GM19452 (cell line): ENCODE measurements around the gene ANTXR1.
"Not testable (repeated sequence)": the region's sequence is repeated elsewhere in the genome, so short reads cannot be mapped to it uniquely, and the experiment has no call there.

Experiments used
- ATAC-seq: cut with Tn5 transposase; IDR thresholded peaks from one replicate; pipeline ENCODE4 v1.9.1; 2021; ENCODE audit not compliant: unreplicated experiment

ANTXR1 gene

DNA sequence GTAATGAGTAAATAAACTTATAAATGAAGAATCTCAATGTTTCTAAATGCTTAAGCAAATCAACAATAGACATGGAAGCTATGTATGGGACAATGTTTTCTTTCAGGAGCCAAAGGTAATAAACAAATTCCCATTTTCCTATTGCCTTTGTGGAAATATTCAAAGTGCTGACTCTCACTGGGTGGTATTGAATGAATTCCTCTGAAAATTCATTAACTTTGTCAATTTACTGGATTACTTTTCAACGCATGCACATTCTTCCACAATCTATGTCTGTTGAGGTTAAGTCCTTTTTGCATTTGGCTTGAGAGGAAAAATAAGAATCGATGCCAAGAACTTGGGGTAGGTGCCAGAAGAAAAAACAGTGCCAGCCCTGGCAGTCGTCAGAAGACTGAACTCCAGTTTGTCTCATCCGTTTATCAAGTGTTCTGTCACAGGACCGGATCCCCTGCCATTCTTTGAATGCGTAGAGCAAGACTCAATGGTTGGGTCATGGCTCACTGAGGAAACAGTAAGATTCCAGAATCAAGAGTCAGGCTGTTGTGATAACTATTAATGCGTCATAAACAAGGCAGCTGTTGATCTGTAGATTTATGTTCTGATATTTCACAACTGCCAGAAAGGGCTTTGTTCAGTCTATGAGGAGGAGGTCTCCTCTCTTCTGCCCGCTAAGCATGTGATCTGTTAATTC lies 240.8 kb downstream of the ANTXR1 start:
- ATAC-seq: no peak

DNA sequence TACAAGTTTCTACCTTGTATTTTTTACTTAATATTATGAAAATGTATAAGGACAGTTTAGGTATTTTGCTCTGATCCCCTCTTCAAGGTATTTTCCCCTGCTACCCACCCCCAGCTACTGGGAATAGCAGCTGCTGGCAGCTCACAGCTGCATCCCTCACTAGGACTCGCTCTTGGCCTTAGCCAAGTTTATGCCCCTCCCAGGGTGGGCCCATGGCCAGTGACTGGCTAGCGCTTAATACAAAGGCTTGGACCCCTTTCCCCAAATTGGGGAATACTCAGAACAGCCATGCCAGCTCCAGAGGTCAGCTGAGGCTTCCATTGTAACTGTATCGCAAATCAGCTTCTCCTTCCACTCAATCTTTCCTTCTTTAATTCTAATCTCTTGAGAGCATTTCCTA lies 242.8 kb downstream of the ANTXR1 start:
- no peak for ATAC-seq

DNA sequence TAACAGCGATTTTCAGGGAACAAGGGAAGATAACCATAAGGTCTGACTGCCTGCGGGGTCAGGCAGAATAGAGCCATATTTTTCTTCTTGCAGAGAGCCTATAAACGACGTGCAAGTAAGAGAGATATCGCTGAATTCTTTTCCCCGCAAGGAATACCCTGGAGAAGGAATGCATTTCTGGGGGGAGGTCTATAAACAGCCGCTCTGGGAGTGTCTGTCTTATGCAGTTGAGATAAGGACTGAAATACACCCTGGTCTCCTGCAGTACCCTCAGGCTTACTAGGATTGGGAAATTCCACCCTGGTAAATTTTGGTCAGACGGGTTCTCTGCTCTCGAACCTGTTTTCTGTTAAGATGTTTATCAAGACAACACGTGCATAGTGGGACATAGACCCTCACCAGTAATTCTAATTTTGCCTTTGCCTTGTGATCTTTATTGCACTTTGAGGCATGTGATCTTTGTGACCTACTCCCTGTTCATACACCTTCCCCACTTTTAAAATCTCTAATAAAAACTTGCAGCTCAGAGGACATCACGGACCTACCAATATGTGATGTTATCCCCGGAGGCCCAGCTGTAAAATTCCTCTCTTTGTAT lies 247.1 kb downstream of the ANTXR1 start:
- not testable (repeated sequence) for ATAC-seq

DNA sequence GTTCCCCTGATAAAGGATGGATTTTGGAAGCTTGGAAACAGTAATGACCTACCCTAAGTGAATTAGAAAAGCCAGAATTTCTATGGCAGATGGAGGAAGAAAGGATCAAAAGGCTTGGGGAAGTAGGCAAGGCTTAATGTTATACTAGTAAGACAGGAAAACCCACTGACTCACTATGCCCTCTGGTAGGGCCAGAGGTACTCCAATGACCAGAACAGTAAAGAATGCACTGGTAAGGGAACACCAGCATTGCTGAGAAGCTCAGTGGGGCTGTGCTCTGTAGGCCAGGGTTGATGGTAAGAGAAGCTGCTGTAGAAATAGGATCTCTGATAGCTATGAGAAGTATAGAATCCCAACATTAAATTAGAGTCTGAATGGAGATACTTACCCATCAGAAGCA lies 247.7 kb downstream of the ANTXR1 start:
- no peak for ATAC-seq

DNA sequence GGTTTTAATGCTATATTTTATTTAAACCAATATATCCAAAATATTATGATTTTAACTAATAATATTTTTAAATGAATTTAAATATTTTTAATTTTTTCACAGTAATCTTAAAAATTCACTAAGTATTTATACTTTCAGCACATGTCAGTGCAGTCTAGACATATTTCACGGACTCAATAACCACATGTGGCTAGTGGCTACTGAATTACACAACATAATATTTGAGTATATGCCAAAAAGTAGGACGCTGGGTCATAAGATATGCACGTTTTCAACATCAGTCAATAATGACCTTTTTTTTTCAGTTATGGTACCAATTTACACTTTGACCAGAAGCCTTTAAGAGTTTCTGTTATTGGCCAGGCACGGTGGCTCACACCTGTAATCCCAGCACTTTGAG lies 256.4 kb downstream of the ANTXR1 start:
- no peak for ATAC-seq

DNA sequence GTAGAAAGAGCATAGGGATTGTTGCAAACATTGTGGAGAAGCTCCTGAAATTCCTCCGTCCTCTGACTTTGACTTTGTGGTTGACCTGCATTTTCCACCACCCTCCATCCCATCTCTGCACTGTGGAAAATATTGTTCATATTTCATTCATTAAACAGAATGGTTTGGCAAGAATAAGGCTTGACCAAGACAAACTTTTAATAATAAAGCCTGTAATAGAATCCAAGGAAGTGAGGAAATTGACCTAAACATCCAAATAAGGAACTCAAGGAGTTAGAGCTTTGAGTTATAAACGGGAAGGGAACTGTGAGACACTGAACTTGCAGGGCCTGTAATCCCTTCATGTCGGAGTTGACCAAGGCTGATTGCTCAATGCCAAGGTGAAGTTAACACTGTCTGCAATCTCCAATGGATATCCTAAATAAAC lies 258.9 kb downstream of the ANTXR1 start:
- no peak for ATAC-seq

DNA sequence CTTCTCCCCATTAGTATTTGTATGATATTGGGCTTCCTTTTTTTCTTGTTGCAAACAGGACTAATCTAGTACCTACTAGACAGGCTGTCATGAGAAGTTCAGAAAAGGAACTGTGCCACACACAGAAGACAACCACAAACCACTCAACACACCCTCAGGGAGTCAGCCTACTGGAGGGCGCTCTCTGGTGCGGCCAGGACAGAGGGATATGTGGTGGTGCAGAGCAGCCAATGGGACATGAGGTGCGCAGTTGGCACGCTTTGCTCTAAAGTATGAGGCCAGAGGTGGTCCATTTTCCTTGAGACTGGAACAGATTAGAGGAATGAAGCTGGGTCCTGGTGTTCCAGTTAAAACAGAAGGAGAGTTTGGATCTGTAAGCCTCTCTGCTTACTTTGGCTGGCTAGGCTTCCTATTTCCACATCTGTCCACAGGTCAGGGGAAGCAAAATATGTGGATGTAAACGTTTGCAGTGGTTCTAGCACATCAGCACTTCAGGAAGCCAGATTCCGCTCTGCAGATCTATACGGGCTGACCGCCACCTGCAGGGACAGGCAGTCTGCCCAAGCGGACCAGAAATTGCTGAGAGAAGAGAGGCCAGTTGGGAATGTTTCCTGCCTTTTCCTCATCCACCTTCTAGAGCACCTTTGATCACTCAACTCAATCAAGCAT lies 260.0 kb downstream of the ANTXR1 start:
- no peak for ATAC-seq

DNA sequence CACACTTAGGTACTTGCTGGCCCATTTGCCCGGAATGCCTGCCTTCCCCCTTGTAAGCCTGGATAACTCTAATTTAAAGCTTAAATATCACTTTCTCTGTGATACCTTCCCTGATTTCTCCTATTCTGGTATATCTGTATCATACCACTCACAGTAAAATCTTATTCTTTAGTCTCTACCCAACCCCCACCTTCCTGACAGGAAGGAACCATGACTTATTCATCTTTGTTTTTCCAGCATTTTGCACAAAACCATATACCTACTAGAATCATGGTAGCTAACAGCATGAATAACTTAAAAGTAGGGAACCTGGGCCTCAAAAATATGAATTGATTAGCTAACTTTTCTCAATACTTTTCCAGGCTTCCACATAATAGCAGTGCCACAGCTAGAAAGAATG lies 262.5 kb downstream of the ANTXR1 start:
- no peak for ATAC-seq

DNA sequence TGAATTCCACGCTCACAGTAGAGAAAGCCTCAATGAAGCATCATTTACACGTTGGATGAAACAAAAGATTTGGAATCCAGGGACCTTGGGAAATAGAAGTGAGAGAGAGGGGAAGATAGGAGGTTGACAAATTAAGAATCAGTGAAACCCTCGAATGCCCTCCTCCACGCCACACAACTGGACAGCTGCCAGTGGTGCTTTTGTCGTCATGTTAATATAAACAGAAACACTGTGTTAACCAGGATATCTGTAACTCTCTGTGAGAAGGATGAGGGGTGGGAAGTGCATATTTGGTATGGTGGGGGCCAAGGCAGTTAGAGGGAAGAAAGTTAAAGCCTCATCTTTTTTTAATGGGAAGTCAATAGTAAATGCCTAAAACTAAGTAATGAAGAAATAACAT lies 265.4 kb downstream of the ANTXR1 start:
- no peak for ATAC-seq

DNA sequence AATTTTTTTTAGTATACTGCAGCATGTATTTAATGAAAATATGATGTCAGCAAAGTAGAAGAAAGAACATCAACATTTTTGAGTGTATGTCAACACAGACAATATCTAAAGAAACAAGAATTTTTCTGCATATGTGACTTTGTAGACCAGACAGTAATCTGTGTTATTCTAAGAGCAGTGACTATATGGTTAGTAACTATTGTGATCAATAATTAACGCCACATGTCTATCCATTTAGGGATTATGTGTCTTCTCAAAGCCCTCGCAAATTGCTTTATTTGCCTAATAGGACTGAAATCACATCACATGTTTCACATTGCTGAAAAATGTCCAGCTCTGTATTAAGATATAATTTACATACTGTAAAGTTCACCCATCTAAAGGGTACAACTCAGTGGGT lies 266.2 kb downstream of the ANTXR1 start:
- ATAC-seq: no peak

DNA sequence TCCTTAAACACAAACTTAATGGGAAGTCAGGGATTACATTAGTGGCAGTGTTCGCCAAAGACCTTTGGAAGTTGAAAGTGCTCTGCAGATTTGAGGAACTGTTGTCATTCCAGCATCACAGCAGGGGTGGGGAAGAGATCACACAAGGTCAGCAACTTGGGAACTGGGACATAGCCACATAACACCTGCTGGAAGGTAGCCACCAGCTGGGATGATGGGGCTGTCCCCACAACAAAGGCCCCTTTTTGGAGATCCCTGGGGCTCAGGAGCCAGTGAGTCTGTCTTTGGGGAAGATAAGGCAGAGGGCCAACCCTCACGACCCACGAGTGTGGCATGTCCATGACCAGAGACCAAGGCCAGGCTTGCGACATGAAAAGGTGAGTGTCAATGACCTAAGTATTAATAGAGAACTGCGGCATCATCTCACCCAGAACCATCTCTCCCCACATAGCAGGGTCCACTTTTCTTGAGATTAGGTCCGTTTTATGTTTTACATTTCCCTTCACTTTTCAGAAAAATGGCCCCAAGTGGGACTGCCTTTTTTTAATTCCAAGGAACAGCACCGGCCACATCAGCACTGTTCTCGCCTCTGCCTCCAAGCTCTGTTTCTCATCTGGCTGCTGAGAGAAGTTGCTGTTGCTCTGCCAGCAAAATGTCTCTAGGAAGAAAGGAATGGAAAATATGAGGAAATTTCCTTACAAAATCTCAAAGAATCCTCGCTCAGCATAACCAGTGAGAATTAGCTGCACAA lies 267.1 kb downstream of the ANTXR1 start:
- no peak for ATAC-seq

DNA sequence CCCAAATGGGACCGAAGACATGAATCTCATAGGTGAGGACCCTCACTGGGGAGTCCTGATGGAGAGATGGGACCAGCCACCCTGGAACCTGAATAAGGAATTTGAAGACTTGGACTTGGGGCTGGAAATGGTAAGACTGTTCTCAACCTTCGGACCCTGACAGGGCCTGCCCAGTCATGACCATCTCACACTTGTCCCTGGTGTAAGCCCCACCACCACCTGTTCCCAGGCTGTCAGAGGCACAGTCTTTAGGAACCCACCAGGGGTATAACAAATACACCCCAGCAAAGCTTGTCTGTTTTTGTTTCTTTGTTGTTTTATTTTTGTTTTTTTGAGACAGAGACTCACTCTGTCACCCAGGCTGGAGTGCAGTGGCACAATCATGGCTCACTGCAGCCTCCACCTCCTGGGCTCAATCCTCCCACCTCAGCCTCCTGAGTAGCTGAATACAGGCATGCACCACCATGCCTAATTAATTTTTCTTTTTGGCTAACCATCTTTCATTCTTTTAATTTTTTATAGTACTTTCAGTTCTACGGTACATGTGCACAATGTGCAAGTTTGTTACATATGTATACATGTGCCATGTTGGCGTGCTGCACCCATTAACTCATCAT lies 267.9 kb downstream of the ANTXR1 start:
- ATAC-seq: no peak

DNA sequence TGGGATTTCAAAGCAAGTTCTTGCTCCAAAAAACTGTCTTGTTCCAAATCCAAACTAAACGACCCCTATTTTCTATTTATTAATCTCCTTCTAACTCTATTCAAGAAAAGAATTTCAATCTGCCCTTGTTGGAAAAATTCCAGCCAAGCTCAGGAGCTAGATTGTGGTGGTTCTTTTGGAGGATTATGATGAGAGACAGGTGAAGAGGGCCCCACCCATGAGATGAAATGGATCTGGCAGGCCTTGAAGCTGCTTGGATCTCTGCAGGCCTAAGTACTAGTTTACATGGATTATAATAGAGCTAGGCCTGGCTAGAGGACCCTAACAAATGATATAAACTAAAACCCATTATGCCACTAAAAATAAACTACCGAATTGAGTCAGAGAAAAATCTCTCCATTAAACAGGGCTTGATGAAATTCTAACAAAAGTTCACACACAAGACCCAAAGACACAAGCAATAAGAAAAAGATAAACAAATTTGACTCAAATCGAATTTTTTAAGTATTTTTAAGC lies 272.5 kb downstream of the ANTXR1 start:
- no peak for ATAC-seq

DNA sequence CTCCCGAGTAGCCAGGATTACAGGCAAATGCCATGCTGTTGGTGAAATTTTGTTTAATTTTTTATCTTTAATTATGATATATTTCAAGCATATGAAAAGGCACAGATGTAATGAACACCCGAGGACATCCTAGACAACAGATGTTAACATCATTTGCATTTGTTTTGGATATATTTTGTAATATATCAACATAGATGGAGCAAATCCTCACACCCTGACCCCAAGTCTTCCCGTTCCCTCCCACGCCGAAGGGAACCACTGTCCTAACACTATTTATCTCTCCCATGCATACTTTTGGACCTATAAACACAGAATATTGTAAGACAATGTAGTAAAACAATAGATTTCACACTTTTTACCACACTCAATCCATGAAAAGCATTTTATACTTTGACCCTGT lies 274.6 kb downstream of the ANTXR1 start:
- ATAC-seq: no peak

DNA sequence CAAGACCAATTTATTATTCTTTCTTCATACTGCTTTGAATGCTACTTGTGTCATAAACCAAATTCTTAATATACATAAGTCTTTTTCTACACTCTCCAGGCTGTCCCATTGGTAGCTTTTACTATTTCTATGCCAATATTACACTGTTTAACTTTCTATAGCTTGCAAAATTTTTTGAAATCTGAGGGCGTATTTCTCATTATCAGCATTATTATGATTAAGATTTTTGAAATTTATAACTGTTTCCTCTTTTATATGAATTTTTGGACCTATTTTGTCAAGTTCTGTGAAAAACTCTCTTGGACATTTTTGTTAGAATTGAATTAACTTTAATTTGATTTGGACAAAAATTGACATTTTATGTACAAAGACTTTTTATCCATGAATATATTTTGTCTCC lies 275.4 kb downstream of the ANTXR1 start:
- ATAC-seq: no peak

DNA sequence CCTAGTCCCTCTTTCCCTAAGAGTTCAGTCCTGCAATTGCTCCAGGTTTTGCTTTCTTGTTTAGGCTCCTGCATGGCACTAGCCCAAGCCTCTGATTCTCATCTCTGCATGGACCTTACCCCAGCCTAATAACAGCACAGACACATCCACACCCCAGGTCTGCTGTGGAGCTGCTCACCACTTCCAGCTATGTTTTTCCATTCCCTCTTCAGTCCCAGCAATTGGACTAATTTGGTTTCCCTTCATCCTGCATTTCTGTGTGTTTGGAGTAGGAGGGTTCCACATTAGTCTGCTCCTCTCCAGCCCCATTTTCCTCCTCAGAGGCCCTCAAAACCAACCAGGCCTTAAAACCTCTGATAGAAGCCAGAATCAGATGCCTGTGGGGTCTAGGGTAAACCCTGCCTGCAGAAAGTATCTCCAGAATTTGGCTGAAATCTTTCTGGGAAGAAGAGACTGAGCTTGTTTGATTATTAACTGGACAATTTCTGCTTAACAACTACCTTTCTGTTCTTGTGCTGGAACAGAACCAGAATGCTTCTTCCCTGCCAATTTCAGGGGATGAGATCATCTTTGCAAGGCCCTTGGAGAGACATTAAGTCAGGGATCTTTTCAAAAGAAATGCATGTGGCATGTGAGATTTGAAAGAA lies 278.1 kb downstream of the ANTXR1 start:
- no peak for ATAC-seq

DNA sequence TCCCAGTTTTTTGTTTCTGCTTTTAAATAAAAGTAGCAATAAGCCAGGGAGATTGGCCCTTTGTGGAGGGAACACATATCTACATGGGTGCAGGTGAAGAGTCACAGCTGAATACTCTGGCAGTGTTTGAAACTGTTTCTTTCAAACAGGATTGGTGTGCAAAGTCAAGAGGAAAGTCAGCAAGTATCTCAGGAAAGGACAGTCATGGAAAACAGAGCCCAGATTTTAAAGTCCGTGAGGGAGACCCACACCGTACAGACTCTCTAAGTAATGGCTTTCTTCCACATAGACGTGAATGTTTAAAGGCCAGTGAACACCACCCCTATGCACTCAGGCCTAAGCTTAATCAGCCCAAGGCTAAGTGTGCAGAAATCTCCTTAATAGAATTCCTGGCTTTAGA lies 278.7 kb downstream of the ANTXR1 start:
- ATAC-seq: no peak

DNA sequence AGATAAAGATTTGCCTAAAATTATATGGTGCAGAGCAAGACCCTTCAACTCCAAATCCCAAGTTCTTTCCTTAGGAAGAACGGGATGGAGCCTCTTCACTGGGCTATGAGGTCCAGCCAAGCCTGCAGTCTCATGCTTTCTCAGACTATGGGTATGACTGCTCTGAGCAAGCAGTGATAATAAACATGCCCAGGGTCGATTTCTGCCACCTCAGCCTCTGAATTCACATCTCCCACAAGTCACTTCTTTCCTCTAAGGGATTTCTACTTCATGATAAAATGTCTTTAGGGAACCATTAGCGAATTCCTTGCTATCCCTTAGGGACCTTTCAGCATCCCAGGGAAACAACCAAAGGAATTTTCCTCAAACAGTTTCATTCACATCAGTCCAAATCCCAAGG lies 279.3 kb downstream of the ANTXR1 start:
- no peak for ATAC-seq

DNA sequence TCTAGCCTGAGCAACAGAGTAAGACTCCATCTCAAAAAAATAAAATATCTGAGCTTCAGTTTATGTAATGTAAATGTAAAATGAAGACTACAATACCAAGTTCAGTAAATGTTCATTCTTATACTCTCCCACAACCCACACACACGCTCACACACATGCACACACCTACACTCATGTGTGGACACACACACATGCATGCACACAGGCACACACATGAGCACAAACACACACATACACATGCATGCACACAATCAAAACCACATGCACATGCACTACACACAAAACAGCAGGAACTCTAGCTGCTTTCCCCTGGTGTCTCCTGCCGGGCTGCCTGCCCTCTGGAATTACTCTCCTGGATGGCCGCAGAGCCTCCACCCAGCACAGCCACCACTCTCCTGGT lies 283.4 kb downstream of the ANTXR1 start:
- no peak for ATAC-seq

DNA sequence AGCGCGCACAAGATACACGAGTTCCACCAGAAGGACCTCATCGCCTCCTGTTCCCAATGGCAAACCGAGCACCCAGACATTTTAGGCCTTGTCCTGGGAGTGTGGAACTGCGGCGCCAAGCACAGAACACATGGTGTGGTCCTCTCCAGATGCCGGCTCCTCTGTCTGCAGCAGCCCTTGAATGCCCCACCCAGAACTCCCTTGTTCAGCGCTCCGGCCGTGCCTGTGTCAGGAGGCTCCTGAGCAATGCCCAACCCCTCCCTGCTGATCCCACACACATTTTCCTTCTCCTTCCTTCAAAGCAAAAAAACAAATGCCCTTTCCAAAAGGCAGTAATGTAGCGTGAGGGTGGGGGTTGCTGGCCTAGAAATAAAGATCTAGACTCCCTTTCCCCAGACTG lies 284.2 kb downstream of the ANTXR1 start:
- no peak for ATAC-seq

DNA sequence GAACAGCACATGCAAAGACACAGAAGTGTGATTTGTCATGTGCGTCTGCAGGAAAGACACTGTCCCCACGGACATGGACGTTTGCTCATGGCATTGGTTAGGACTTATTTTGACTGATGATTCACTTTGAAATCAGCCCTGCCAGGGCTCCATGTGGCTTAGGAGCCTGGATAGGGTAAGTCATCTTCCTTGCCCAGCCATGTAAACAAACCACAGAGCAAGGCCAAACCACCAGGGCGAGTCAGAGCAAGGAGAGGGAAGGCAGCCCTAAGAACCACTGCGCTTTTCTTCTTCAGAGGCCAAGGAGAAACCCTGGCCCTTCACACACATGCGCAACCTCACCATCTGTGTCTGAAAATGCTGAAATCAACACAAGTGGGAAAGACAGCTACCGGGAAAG lies 285.3 kb downstream of the ANTXR1 start:
- no peak for ATAC-seq
